SK-N-SH (cell line): ENCODE results near the gene ZC3HAV1L.

Source experiments
- CTCF ChIP-seq: fragments of 200-600 bp; sonication (generic); IDR thresholded peaks from 2 replicates; pipeline ENCODE4 v1.6.1; 2017; ENCODE audit warnings: antibody characterized with exemption, mild to moderate bottlenecking, moderate library complexity
- GABPA ChIP-seq: IDR thresholded peaks from 2 replicates; pipeline ENCODE4 v1.4.0; 2012; ENCODE audit warnings: low read depth, mild to moderate bottlenecking
- TAF1 ChIP-seq: IDR thresholded peaks from 2 replicates; pipeline ENCODE4 v1.6.1; 2012; ENCODE audit warnings: low read depth, mild to moderate bottlenecking, low read length, moderate library complexity, borderline replicate concordance

- TF ChIP-seq TAF1: no peak
- no peak for TF ChIP-seq CTCF
- no peak for TF ChIP-seq GABPA
These were observed 10.3 kb upstream of the ZC3HAV1L start for GRCh38 chr7:139046143-139046542.
